ENCODE measurements around the gene AGBL2.

- TF ChIP-seq POLR2A (IDR thresholded peaks at IDR 0.05; ENCODE audit: control extremely low read depth in 1 of 2, low read depth in 2 of 2, low read length in 2 of 2): no peak
- TF ChIP-seq CTCF (IDR thresholded peaks at IDR 0.05; ENCODE audit: control extremely low read depth in 1 of 3, insufficient read depth in 1 of 3, low read depth in 1 of 3, low read length in 3 of 3): no peak
- no peak for TF ChIP-seq TAF7 (optimal IDR thresholded peaks at IDR 0.05; ENCODE audit: borderline replicate concordance, low read depth, low read length)
- no peak for TF ChIP-seq MAX (IDR thresholded peaks at IDR 0.05)
- TF ChIP-seq EP300 (IDR thresholded peaks at IDR 0.05; ENCODE audit: borderline replicate concordance in 1 of 2, low read depth in 2 of 2, low read length in 2 of 2): no peak
- TF ChIP-seq POLR2AphosphoS5 (IDR thresholded peaks at IDR 0.05; ENCODE audit: low read depth, low read length): no peak
These were observed 10.9 kb upstream of the AGBL2 start for GRCh38 chr11:47726118-47726442.

Measured in H1 (cell line).